Kidney glomerular epithelial cell (primary cell): ENCODE data around the gene KIAA1671.

Experiments used
- DNase-seq: peaks from one replicate; lab custom pipeline; 2025; lab: John Stamatoyannopoulos, UW

The KIAA1671 gene

GRCh38 chr22:25039754-25040153 lies 87.2 kb downstream of the KIAA1671 start:
- DNase-seq: no peak

- no peak for DNase-seq
Observed at GRCh38 chr22:25045159-25045558, 92.6 kb downstream of the KIAA1671 start.

- no peak for DNase-seq
Observed at GRCh38 chr22:25048071-25048470, 95.6 kb downstream of the KIAA1671 start.

- peak; percentile 43 for DNase-seq
Observed at GRCh38 chr22:25048659-25049647, 96.4 kb downstream of the KIAA1671 start.

- DNase-seq: no peak
Observed at GRCh38 chr22:25049770-25050169, 97.3 kb downstream of the KIAA1671 start.

GRCh38 chr22:25050566-25050965 lies 98.0 kb downstream of the KIAA1671 start:
- no peak for DNase-seq

GRCh38 chr22:25051073-25051472 lies 98.6 kb downstream of the KIAA1671 start:
- DNase-seq: no peak

- DNase-seq: no peak
Observed at GRCh38 chr22:25051983-25052710, 99.6 kb downstream of the KIAA1671 start.

- no peak for DNase-seq
Observed at GRCh38 chr22:25053153-25053805, 100.8 kb downstream of the KIAA1671 start.

- peak; percentile 2 for DNase-seq
Observed at GRCh38 chr22:25054943-25055511, 102.5 kb downstream of the KIAA1671 start.

- peak; percentile 21 for DNase-seq
Observed at GRCh38 chr22:25057013-25057881, 104.7 kb downstream of the KIAA1671 start.

- DNase-seq: no peak
Observed at GRCh38 chr22:25059438-25059837, 106.9 kb downstream of the KIAA1671 start.

- DNase-seq: no peak
Observed at GRCh38 chr22:25060522-25061071, 108.1 kb downstream of the KIAA1671 start.

- no peak for DNase-seq
Observed at GRCh38 chr22:25061134-25061533, 108.6 kb downstream of the KIAA1671 start.

- DNase-seq: no peak
Observed at GRCh38 chr22:25061605-25062376, 109.3 kb downstream of the KIAA1671 start.

GRCh38 chr22:25062386-25063085 lies 110.0 kb downstream of the KIAA1671 start:
- no peak for DNase-seq

GRCh38 chr22:25064894-25065560 lies 112.5 kb downstream of the KIAA1671 start:
- DNase-seq: no peak

GRCh38 chr22:25066861-25067435 lies 114.4 kb downstream of the KIAA1671 start:
- DNase-seq: no peak
